Right lung (tissue), 10 donors: ENCODE results near the gene NKX2-4. TPM values are rescaled to one million over a fixed set of nuclear protein-coding genes. Genes with fewer than 3 reads are reported as not detected.
"Not testable (repeated sequence)": the region's sequence is repeated elsewhere in the genome, so short reads cannot be mapped to it uniquely, and the experiment has no call there.

Source experiments
- DNase-seq, 2 donors: peaks; one replicate each; pipeline ENCODE4 v3.0.0-alpha.2; 2013
- long read RNA-seq, 8 donors: transcript quantifications; one replicate each; lab custom pipeline, GENCODE V29; 2026
- polyA plus RNA-seq, 5 donors: library from polyadenylated mRNA; unstranded; fragments of 120-200 nt; gene quantifications; one replicate each; pipeline versions ENCODE4 v1.2.1 to v1.2.3, GENCODE V29; 2013; ENCODE audit warnings: inconsistent platforms in 1 of 5, low replicate concordance in 1 of 5; ENCODE audit not compliant: insufficient read length in 5 of 5, insufficient read depth in 1 of 5

The NKX2-4 gene
- polyA plus RNA-seq: not detected
- long read RNA-seq, donor 1: 0 reads
- long read RNA-seq, donor 2: 0 reads
- long read RNA-seq, donor 3: 0 reads
- long read RNA-seq, donor 4: 0 reads
- long read RNA-seq, donor 5: 0 reads
- long read RNA-seq, donor 6: 0 reads
- long read RNA-seq, donor 7: 0 reads
- long read RNA-seq, donor 8: 0 reads

- DNase-seq: no peak
These were observed at the start of gene NKX2-4 for GRCh38 chr20:21397341-21398108. Gene NKX2-4 (minus strand): TSS chr20:21397526. CDS start chr20:21397399, 127 bp downstream.

- no peak for DNase-seq
These were observed 40.5 kb upstream of the NKX2-4 start for GRCh38 chr20:21437816-21438215.

GRCh38 chr20:21437248-21437647 lies 39.9 kb upstream of the NKX2-4 start:
- DNase-seq: no peak

GRCh38 chr20:21436205-21436604 lies 38.9 kb upstream of the NKX2-4 start:
- DNase-seq: no peak

GRCh38 chr20:21435576-21435975 lies 38.2 kb upstream of the NKX2-4 start:
- no peak for DNase-seq

- no peak for DNase-seq
These were observed 36.1 kb upstream of the NKX2-4 start for GRCh38 chr20:21433329-21433890.

- no peak for DNase-seq
These were observed 35.6 kb upstream of the NKX2-4 start for GRCh38 chr20:21432911-21433310.

GRCh38 chr20:21430020-21430419 lies 32.7 kb upstream of the NKX2-4 start:
- no peak for DNase-seq

- DNase-seq: no peak
These were observed 27.5 kb upstream of the NKX2-4 start for GRCh38 chr20:21424846-21425245.

- DNase-seq: not testable (repeated sequence)
These were observed 26.4 kb upstream of the NKX2-4 start for GRCh38 chr20:21423712-21424111.

- no peak for DNase-seq
These were observed 24.4 kb upstream of the NKX2-4 start for GRCh38 chr20:21421601-21422236.

GRCh38 chr20:21419147-21419546 lies 21.8 kb upstream of the NKX2-4 start:
- DNase-seq: not testable (repeated sequence)

- DNase-seq: not testable (repeated sequence)
These were observed 16.7 kb upstream of the NKX2-4 start for GRCh38 chr20:21413996-21414395.

- no peak for DNase-seq
These were observed 14.4 kb upstream of the NKX2-4 start for GRCh38 chr20:21411725-21412124.

- DNase-seq: no peak
These were observed 1.7 kb upstream of the NKX2-4 start for GRCh38 chr20:21399005-21399475.

GRCh38 chr20:21398109-21399004 lies 1.0 kb upstream of the NKX2-4 start:
- DNase-seq: no peak

- DNase-seq: no peak
These were observed 556 bp downstream of the NKX2-4 start for GRCh38 chr20:21396599-21397340.

GRCh38 chr20:21395666-21396598 lies 1.4 kb downstream of the NKX2-4 start:
- no peak for DNase-seq

GRCh38 chr20:21395051-21395665 lies 2.2 kb downstream of the NKX2-4 start:
- no peak for DNase-seq
